ENCODE data around the gene ENO3.

The ENO3 gene

DNA sequence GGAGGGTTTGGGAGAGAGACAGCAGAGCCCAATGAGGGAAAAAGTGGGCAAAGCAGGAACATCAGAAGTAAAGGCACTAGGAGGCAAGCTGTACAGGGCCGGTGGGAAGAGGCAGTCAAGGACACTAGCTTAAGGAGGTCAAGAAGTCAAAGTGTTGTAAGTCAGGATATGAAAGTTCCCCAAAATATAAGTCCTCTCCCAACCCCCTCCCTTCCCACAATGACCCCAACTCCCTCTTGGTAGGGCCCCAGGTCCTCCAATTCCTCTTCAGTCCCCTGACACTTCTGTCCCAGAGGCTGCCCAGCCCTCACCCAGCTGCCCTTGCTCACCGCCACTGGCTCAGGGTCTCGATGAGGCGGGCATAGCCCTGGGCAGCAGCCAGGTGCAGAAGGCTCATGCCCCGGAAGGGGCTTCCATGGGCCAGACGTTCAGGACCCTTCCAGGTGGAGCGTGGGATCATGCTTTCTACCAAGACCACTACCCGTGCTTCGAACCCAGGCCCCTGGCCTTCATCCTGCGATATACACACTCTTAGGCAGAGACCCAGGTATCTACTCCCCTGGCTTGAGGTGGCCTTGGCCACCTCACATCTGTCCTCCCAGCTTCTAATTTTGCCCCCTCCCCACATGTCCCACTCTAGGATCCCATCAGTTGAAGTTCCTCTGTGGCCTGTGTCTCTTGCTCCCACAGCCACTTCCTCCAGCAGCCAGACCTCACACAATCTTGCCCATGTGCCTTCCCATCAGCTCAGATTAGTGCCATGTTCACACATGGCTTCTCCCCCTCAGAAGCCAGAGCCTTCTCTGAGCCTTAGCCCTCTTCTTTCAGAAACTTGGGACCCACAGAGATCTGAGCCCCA lies 22.6 kb downstream of the ENO3 start:
- no peak for DNase-seq

DNA sequence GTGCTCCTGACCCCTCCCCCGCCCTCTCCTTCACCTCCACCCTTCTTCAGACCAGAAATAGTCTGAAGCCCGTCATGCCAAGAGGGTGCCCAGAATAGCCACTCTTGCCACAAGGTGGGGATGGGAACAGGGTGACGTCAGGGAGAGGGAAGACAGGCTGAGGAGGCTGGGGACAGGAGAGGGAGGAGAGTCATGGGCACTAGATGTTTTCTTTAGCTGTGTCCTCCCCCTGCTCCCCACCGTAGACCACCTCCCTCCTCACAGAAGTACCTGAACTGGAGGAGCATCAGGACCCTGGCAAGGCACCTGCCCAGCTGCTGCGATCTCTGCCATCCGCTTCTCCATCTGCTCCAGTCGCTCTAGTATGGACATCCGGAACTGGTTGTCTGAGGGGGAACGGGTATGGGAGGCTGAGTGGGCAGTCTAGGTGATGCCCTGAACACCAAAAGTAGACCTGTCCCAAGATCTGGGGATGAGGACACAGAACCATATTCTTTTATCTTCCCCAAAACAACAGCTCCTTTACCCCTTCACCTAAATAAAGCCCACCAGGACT lies 23.3 kb downstream of the ENO3 start:
- no peak for DNase-seq

DNA sequence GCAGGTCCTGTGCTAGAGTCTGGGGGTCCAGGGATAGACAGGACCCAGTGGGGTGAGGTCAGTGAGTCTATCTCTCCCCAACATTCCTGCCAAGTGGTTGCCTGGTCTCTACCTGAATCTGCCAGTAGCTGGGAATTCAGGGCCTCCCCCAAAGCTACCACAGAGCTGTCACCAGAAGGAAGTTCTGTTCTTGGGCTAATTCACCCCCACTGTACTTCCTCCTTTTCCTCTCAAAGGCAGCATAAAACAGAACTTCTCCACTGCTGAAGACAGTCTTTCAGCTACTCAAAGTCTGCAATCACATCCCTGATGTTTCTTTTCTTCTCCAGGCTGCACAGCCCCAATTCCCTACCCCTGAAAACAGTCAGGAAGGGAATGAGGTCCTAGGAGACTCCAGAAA lies 27.8 kb downstream of the ENO3 start:
- no peak for DNase-seq

GRCh38 chr17:4980644-4981216 lies 29.8 kb downstream of the ENO3 start:
- peak; percentile 41 for DNase-seq

- no peak for DNase-seq
Observed at GRCh38 chr17:4982305-4982704, 31.4 kb downstream of the ENO3 start.

DNA sequence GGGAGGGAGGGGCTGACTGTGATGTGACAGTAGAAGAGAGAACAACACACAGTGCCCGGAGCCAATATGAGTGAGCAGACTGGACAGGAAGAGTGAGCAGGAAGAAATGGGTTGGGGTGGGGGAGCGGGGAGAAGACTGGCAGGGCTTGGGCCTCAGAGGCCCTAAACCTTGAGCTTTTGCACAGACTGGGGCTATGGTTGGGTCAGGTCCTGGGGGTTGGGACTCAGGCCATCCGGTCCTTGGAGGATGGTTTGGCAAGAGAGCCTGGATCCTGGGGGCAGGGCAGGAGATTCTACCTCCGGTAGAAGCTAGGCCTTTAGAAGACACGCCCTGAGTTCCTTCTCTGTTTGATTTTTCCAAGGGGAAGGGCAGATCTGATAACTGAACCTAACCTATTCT lies 35.5 kb downstream of the ENO3 start:
- no peak for DNase-seq

DNA sequence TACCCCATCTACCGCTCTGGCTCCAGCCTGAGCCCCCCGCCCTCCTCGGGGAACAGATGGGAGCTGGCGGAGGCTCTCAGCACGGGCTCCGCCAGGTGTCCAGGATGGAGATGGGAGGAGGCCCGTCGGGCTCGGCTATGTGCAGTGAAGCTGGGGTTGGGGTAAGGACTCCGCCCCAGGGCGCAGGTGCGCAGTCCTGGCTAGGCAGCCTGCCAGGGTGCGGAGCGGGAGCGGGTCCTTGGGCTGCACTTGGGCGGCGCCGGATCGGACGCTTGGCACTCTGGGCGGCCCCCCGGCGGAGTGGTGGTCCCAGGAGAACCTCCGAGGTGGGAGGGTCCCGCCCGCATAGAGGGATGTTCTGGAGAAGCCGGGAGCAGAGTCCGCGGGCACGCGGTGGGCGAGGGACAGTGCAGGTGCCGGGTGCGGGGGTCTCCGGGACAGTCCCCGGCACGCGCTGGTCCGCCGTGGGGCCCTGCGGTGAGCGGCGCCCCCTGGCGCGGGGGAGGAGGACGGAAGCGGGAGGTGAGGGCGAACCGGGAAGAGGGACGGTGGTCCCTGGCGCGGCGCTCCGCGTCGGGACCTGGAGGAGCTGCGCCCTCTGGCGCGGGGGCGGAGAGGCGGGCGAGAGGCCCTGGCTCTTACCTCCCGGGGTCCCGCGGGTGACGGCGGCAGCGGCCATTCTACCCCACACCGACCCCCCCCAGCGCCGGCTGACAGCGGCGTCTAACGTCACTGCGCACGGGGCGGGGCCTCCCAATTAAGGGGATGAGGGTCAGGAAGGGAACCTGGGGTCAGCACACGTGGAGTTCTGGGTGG lies 36.2 kb downstream of the ENO3 start, which contains the start of gene CAMTA2:
TSS of gene CAMTA2 (minus strand) at position 725 of the 816 bp plus-strand sequence. CDS start 1,453 bp downstream, outside the sequence.
- peak; percentile 94 for DNase-seq

DNA sequence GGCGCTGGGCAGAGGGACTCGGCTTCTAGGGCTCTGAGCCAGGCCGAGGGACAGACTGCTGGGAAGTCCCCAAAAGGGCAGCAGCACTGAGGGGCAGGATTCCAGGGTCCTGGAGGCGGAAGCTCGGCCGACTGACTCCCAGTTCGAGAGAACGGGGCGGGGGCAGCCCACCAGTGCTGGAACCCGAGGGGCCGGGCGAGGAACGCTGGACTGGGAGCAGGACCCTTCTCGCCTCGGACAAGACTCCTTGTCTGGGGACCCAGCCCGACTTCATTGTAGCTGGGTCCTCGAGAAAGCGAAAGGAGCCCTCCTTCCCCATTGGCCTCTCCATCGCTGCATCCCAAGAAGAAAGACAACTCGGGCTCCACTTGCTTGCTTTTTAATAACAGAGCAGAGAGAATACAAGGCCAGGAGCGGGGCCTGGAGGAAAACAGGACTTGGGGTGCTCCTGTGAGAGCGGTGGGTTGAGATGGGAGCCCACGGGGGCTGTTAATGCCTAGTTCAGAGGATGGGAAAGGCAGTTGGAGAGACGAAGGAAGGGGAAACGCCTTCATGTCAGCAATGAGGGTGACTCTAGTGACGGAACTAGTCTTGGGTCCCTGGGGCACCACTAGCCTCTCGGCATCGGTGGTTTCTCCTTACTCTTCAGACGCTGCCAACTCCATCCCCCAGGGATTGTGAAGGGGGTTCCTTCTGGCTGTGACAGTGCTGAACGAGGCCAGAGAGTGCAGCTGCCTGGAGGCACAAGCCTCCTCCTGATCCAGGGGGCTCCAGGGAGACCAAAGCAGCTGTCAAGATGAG lies 37.0 kb downstream of the ENO3 start:
- no peak for DNase-seq

DNA sequence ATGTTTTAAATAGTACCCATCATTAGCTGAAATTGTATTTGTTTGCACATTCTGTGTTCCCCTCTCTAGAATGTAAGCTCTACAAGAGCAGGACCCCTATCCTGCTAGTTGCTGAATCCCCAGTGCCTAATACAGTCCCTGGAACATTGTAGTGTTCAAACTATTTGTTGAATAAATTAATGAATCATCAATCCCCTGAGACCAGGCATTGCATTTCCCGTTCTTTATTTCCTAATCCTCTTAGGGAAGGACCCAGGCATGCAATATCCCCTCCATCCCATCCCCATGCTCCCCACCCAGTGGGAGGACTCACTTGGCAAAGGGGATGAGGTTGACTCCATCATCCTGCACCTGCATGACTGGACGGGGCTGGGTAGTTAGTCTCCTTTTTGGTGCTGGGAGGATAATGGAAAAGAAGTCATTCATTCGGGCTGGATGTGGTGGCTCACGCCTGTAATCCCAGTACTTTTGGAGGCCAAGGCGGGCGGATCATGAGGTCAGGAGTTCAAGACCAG lies 43.2 kb downstream of the ENO3 start:
- DNase-seq = no peak

GRCh38 chr17:4997302-4998026 lies 46.5 kb downstream of the ENO3 start, which contains the start of the genes INCA1 and KIF1C:
INCA1 (minus strand) TSS chr17:4997522; CDS start chr17:4994437, 3,085 bp downstream.
KIF1C (plus strand) TSS chr17:4997950; CDS start chr17:5000247, 2,297 bp downstream.
- peak; percentile 100 for DNase-seq

DNA sequence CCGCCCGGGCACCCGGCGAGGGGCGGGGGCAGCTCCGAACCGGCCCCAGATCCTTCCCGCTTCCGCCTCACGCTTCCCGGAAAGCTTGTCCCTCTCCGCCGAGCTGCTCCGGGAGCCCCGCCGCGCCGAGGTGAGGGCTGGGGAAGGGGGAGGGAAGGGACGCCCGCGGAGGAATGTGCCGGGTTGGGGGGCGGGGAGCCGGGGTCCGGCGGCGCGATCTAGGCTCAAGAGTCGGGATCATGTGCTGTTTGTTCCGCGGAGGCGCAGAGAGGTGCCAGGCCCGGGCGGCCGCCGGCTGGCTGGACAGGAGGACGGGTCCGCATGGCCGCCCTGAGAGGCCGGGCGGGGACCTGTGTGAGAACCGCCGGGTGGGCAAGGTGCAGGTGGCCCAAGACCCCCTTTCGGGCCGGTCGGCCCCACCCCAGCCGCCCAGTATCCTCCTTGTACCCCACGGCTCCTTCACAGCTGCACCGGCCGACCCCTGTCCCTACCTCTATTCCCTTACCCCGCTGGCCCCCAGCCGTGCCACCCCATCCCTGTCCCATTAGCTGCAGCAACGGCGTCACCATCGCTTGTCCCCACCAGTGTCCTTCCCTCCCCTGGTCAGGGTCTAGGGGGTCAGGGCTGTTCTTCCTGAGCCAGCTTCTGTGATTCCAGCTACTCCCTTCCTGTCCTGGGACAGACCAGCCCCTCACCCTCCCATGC lies 47.3 kb downstream of the ENO3 start:
- DNase-seq = peak; percentile 66

DNA sequence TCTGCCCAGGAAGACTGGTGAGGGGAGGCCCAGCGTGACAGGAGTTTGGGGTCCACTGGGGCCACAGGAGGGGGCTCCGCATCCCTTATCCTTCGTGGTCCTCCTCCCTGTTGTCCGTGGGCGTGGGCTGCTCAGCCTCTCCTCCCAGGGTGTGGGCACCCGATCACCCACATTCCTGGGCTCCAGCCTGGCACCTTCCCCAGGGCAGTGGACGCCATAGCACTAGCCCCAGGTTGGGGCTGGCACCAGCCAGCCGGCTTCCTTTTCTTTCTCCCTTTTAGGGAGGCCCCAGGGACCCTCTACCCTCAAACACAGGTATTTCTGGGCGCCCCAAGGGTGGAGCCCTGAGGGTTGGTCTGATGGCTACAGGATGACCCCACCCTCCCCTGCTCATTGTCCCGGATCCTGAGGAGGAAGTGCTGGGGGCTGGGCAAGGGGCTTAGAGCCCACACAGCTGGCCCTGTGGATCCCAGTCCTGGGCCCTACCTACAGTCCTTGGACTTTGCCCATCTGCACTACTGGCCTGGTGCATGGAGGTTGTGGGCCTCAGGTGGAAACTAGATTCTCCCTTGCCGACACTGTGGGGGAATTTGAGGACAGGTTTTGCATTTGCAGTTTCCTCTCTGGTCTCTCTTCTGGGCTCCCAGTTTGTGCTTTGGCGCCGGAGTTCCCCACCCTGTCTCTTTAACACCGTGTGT lies 48.0 kb downstream of the ENO3 start:
- DNase-seq = peak; percentile 27

DNA sequence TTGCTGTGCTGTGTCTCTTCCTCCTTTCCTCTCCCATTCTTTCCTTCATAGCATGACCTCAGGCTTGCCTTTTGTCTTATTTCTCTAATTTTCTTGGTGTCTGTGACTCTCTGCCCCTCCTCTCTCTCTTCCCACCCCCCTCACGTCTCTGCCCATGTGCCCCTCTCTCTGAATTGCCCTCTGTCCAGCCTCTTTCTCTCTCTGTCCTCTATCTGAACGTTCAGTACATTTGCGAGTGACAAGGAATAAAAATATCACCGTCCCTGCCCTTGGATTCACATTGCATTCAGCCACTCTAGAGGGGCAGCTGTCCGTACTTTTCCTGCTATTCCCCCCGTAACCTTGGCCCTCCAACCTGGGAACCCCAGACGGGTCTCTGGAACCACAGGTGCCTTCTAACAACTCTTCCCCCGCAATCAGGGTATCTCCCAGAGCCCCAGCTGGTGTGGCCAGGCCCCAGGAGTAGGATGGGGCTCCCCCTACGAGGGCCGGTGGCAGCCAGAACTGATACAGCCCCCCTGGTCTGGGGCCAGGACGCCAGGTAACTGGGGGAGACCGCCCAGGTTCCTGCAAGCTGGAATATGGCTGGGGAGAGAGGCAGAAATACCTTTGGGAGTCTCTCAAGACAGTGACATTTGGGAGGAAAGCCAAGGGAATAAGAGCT lies 48.6 kb downstream of the ENO3 start:
- no peak for DNase-seq

GRCh38 chr17:5000237-5000639 lies 49.3 kb downstream of the ENO3 start:
- no peak for DNase-seq

GRCh38 chr17:5002121-5002788 lies 51.3 kb downstream of the ENO3 start:
- no peak for DNase-seq

DNA sequence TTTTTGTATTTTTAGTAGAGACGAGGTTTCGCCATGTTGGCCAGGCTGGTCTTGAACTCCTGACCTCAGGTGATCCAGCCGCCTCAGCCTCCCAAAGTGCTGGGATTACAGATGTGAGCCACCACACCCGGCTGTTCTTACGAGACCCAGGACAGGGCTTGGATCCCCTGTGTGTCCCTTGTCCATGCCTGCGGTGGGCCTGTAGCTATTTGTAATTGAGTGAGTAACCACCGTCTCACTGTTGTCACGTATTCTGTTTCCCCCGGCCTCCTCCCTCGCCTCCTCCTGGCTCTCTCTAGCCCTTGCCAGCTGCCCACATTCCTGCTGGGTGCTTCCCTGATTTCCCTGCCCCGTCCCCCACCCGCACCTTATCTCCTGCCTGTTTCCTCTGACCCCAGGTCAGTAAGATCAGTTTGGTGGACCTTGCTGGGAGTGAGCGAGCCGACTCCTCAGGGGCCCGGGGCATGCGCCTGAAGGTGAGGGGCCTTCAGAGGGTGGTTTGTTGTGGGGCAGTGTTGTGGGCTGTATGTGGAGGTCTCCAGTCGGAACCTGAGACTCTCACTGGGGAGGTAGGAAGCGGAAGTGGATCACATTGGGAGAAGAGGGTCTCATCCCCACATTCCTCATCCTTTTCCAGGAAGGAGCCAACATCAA lies 52.4 kb downstream of the ENO3 start:
- no peak for DNase-seq
